ENCODE data around the gene PGAP6. TPM values are rescaled to one million over a fixed set of nuclear protein-coding genes. Genes with fewer than 3 reads are reported as not detected.
A peak's percentile ranks its signal among the peaks of the same experiment; 100 is the strongest.
"Not testable (repeated sequence)": the region's sequence is repeated elsewhere in the genome, so short reads cannot be mapped to it uniquely, and the experiment has no call there.

The PGAP6 gene
- total and polyA plus RNA-seq, 2 of the 13 experiments (the other 11 are each of a cell fraction or from before 2014, with no cell fraction given): 52.7 to 136 TPM

GRCh38 chr16:387761-388666, 6.2 kb upstream of the PGAP6 start:
- H3K4me2 ChIP-seq (ENCODE audit: low read depth, low read length); H3K4me3 ChIP-seq (replicated peaks in 1 of 3; ENCODE audit: insufficient read depth in 1 of 3, low read depth in 2 of 3, low read length in 3 of 3); ATAC-seq; H4K20me1 ChIP-seq (ENCODE audit: insufficient read depth, low read length); CTCF ChIA-PET (ENCODE audit: low intra/inter-chr PET ratio, low total read pairs); H3K36me3 ChIP-seq (replicated peaks in 1 of 2; ENCODE audit: control insufficient read depth in 1 of 2, insufficient read depth in 2 of 2, low read length in 2 of 2); in situ Hi-C loops (cut with HindIII; ENCODE audit: extremely low pct_ligation_motif_present, low pct_unique_long_range_greater_than_20kb); H3K27ac ChIP-seq (ENCODE audit: extremely low read length, insufficient read depth, low read length); POLR2A ChIA-PET; FAIRE-seq; DNase-seq (ENCODE audit: low spot score); intact Hi-C loops (cut with micrococcal nuclease; ENCODE audit: unreplicated experiment); H3K27me3 ChIP-seq (ENCODE audit: control insufficient read depth in 1 of 2, insufficient read depth in 2 of 2, low read length in 2 of 2); H2AFZ ChIP-seq (ENCODE audit: low read length); BruUV-seq (replicated peaks); H3K9ac ChIP-seq (ENCODE audit: insufficient read depth, low read depth, low read length); H3K9me3 ChIP-seq (ENCODE audit: low read length); H3K79me2 ChIP-seq (ENCODE audit: insufficient read depth, low read length): not testable (repeated sequence)
- H3K4me1 ChIP-seq (ENCODE audit: insufficient read depth, low read length): peaks cover 14% of the 10 kb centered on the region
- 83% methylated on average over 17 of the region's 20 CpGs for WGBS (ENCODE audit: low lambda C conversion rate)

- intact Hi-C loops (cut with micrococcal nuclease; ENCODE audit: unreplicated experiment) (no loop called here), in situ Hi-C loops (cut with HindIII; ENCODE audit: extremely low pct_ligation_motif_present, low pct_unique_long_range_greater_than_20kb) (no loop called here)
- Histone ChIP-seq H3K27me3 (ENCODE audit: control insufficient read depth in 1 of 2, insufficient read depth in 2 of 2, low read length in 2 of 2) (no peaks in the 10 kb centered on the region), H3K4me3 (replicated peaks in 1 of 3; ENCODE audit: insufficient read depth in 1 of 3, low read depth in 2 of 3, low read length in 3 of 3) (no peak overlapping the region), H3K36me3 (replicated peaks in 1 of 2; ENCODE audit: control insufficient read depth in 1 of 2, insufficient read depth in 2 of 2, low read length in 2 of 2) (no peaks in the 10 kb centered on the region), H3K4me2 (ENCODE audit: low read depth, low read length) (no peak overlapping the region), H3K9me3 (ENCODE audit: low read length) (no peaks in the 10 kb centered on the region), H3K79me2 (ENCODE audit: insufficient read depth, low read length) (no peaks in the 10 kb centered on the region), H3K9ac (ENCODE audit: insufficient read depth, low read depth, low read length) (no peak overlapping the region), H4K20me1 (ENCODE audit: insufficient read depth, low read length) (no peaks in the 10 kb centered on the region), H3K27ac (ENCODE audit: extremely low read length, insufficient read depth, low read length) (no peak overlapping the region), H2AFZ (ENCODE audit: low read length) (no peak overlapping the region), H3K4me1 (ENCODE audit: insufficient read depth, low read length) (peaks cover 21% of the 10 kb centered on the region)
- ChIA-PET CTCF (ENCODE audit: low intra/inter-chr PET ratio, low total read pairs) (no interaction called here), POLR2A (no interaction called here)
- BruUV-seq (replicated peaks): no TSS peak
- WGBS (ENCODE audit: low lambda C conversion rate): 95% methylated on average over 19 of the region's 19 CpGs
- FAIRE-seq (no peak), DNase-seq (ENCODE audit: low spot score) (no peak), ATAC-seq (no peak)
- TF ChIP-seq XRCC5 (optimal IDR thresholded peaks at IDR 0.05; ENCODE audit: low read length): no peak
- TF ChIP-seq SMARCE1 (IDR thresholded peaks at IDR 0.05; ENCODE audit: borderline replicate concordance): no peak
- TF ChIP-seq ZNF740 (CRISPR knock-in tag; IDR thresholded peaks at IDR 0.05): no peak
- TF ChIP-seq ZNF281 (CRISPR knock-in tag; IDR thresholded peaks at IDR 0.05; ENCODE audit: borderline replicate concordance): no peak
- TF ChIP-seq KAT7 (CRISPR knock-in tag; IDR thresholded peaks at IDR 0.05; ENCODE audit: borderline replicate concordance): no peak
- peak; percentile 22; the same call in 1 of the 2 replicates for TF ChIP-seq CTCF (CRISPR knock-in tag; IDR thresholded peaks at IDR 0.05)
- no peak for TF ChIP-seq ZNF513 (CRISPR knock-in tag; conservative IDR thresholded peaks at IDR 0.05)
- no peak for TF ChIP-seq ZNF629 (CRISPR knock-in tag; conservative IDR thresholded peaks at IDR 0.05)
Observed at GRCh38 chr16:386641-387156, 4.9 kb upstream of the PGAP6 start.
